ENCODE measurements around the gene NDUFAF2.

The NDUFAF2 gene

GRCh38 chr5:61123145-61123544 is 178.1 kb downstream of the NDUFAF2 start:
- DNase-seq (ENCODE audit: low spot score) = no peak

- DNase-seq (ENCODE audit: low spot score) = no peak
These were observed 185.3 kb downstream of the NDUFAF2 start for GRCh38 chr5:61130289-61130688.

- DNase-seq (ENCODE audit: low spot score) = peak; percentile 6
These were observed 187.6 kb downstream of the NDUFAF2 start for GRCh38 chr5:61132559-61132958.

GRCh38 chr5:61137835-61138234 is 192.8 kb downstream of the NDUFAF2 start:
- DNase-seq (ENCODE audit: low spot score) = no peak

GRCh38 chr5:61139094-61139873 is 194.3 kb downstream of the NDUFAF2 start:
- peak; percentile 11 for DNase-seq (ENCODE audit: low spot score)

- no peak for DNase-seq (ENCODE audit: low spot score)
These were observed 194.9 kb downstream of the NDUFAF2 start for GRCh38 chr5:61139931-61140330.

GRCh38 chr5:61141801-61142200 is 196.8 kb downstream of the NDUFAF2 start:
- DNase-seq (ENCODE audit: low spot score) = no peak

- no peak for DNase-seq (ENCODE audit: low spot score)
These were observed 197.4 kb downstream of the NDUFAF2 start for GRCh38 chr5:61142391-61142790.

- DNase-seq (ENCODE audit: low spot score) = no peak
These were observed 197.8 kb downstream of the NDUFAF2 start for GRCh38 chr5:61142811-61143210.

GRCh38 chr5:61148515-61148914 is 203.5 kb downstream of the NDUFAF2 start:
- no peak for DNase-seq (ENCODE audit: low spot score)

- DNase-seq (ENCODE audit: low spot score) = no peak
These were observed 206.9 kb downstream of the NDUFAF2 start for GRCh38 chr5:61151893-61152292.

- no peak for DNase-seq (ENCODE audit: low spot score)
These were observed 214.1 kb downstream of the NDUFAF2 start for GRCh38 chr5:61159070-61159469.

- no peak for DNase-seq (ENCODE audit: low spot score)
These were observed 214.8 kb downstream of the NDUFAF2 start for GRCh38 chr5:61159836-61160235.

- DNase-seq (ENCODE audit: low spot score) = no peak
These were observed 215.5 kb downstream of the NDUFAF2 start for GRCh38 chr5:61160497-61160896.

- peak; percentile 90 for DNase-seq (ENCODE audit: low spot score)
These were observed 217.2 kb downstream of the NDUFAF2 start, which contains the start of gene SMIM15 for GRCh38 chr5:61162010-61162831. SMIM15 (minus strand) TSS chr5:61162468; CDS start chr5:61160171, 2,297 bp downstream.

GRCh38 chr5:61162832-61163567 is 218.0 kb downstream of the NDUFAF2 start:
- peak; percentile 23 for DNase-seq (ENCODE audit: low spot score)

GRCh38 chr5:61163905-61164304 is 218.9 kb downstream of the NDUFAF2 start:
- DNase-seq (ENCODE audit: low spot score) = no peak

GRCh38 chr5:61167382-61167781 is 222.4 kb downstream of the NDUFAF2 start:
- DNase-seq (ENCODE audit: low spot score) = peak; percentile 48

GRCh38 chr5:61168951-61169350 is 223.9 kb downstream of the NDUFAF2 start:
- no peak for DNase-seq (ENCODE audit: low spot score)

- DNase-seq (ENCODE audit: low spot score) = no peak
These were observed 226.5 kb downstream of the NDUFAF2 start for GRCh38 chr5:61171479-61171878.

GRCh38 chr5:61176631-61177030 is 231.6 kb downstream of the NDUFAF2 start:
- DNase-seq (ENCODE audit: low spot score) = no peak

- no peak for DNase-seq (ENCODE audit: low spot score)
These were observed 232.1 kb downstream of the NDUFAF2 start for GRCh38 chr5:61177070-61177469.

Measured in AG08395 (cell line).